HepG2 (cell line): Measurements from ENCODE around the gene DYNC2I2. TPM values are rescaled to one million over a fixed set of nuclear protein-coding genes. Genes with fewer than 3 reads are reported as not detected.
A peak's percentile ranks its signal among the peaks of the same experiment; 100 is the strongest.

Source experiments
- AGO1 ChIP-seq: fragments of 200-400 bp; formaldehyde crosslinking; IDR thresholded peaks from 2 replicates; pipeline ENCODE4 v1.6.1; 2017; ENCODE audit warnings: mild to moderate bottlenecking, low read depth, low read length, moderate library complexity; ENCODE audit not compliant: poor library complexity, severe bottlenecking
- BHLHE40 ChIP-seq: IDR thresholded peaks from 2 replicates; pipeline ENCODE4 v1.6.1; 2011; ENCODE audit warnings: low read length, improper control_type of control experiment
- FOXC1 ChIP-seq: sonication (generic); formaldehyde crosslinking; IDR thresholded peaks from 2 replicates; pipeline ENCODE4 v1.8.0; 2022; ENCODE audit warnings: mild to moderate bottlenecking, missing genetic modification reagents, borderline replicate concordance
- MEF2D ChIP-seq: sonication (generic); formaldehyde crosslinking; IDR thresholded peaks from 2 replicates; pipeline ENCODE4 v1.5.1; 2020; ENCODE audit warnings: mild to moderate bottlenecking, missing genetic modification reagents
- NONO ChIP-seq, 2 experiments: fragments of 450-650 bp in 1 of 2; sonication (generic) in 1 of 2; formaldehyde crosslinking in 1 of 2; IDR thresholded peaks in 1 of 2; conservative IDR thresholded peaks in 1 of 2; 2 replicates each; pipeline versions ENCODE4 v1.6.1 to v1.8.0; 2017 to 2022; ENCODE audit warnings: mild to moderate bottlenecking in 1 of 2, missing genetic modification reagents in 1 of 2, moderate library complexity in 1 of 2
- RARG ChIP-seq: sonication (generic); formaldehyde crosslinking; IDR thresholded peaks from 2 replicates; pipeline ENCODE4 v1.4.0; 2020; ENCODE audit warnings: low read depth, mild to moderate bottlenecking, missing genetic modification reagents
- RBM39 ChIP-seq: fragments of 200-400 bp; formaldehyde crosslinking; IDR thresholded peaks from one replicate; pipeline ENCODE4 v1.6.1; 2018; ENCODE audit warnings: antibody characterized with exemption, mild to moderate bottlenecking, low read depth, low read length; ENCODE audit not compliant: poor library complexity, severe bottlenecking
- THYN1 ChIP-seq: sonication (generic); formaldehyde crosslinking; IDR thresholded peaks from 2 replicates; pipeline ENCODE4 v1.8.1; 2023; ENCODE audit warnings: low read depth, mild to moderate bottlenecking, moderate library complexity, missing genetic modification reagents, borderline replicate concordance
- ZMYM4 ChIP-seq: sonication (generic); formaldehyde crosslinking; IDR thresholded peaks from 2 replicates; pipeline ENCODE4 v1.8.1; 2023; ENCODE audit warnings: mild to moderate bottlenecking, missing genetic modification reagents
- ZNF326 ChIP-seq: sonication (generic); formaldehyde crosslinking; IDR thresholded peaks from 2 replicates; pipeline ENCODE4 v1.4.0; 2020; ENCODE audit warnings: missing genetic modification reagents, borderline replicate concordance
- ZNF337 ChIP-seq: sonication (generic); formaldehyde crosslinking; IDR thresholded peaks from 2 replicates; pipeline ENCODE4 v1.5.1; 2020; ENCODE audit warnings: missing genetic modification reagents, low read depth, mild to moderate bottlenecking, borderline replicate concordance
- ZNF564 ChIP-seq: sonication (generic); formaldehyde crosslinking; IDR thresholded peaks from 2 replicates; pipeline ENCODE4 v1.8.1; 2023; ENCODE audit warnings: mild to moderate bottlenecking, missing genetic modification reagents
- ZNF782 ChIP-seq: sonication (generic); formaldehyde crosslinking; IDR thresholded peaks from 2 replicates; pipeline ENCODE4 v1.4.0; 2020; ENCODE audit warnings: missing genetic modification reagents, mild to moderate bottlenecking, borderline replicate concordance
- polyA plus RNA-seq, 8 experiments: library from polyadenylated mRNA; depleted of rRNA in 3 of 8; stranded (reverse) in 7 of 8; unstranded in 1 of 8; fragments of >200 nt; fragmentation: Illumina TruSeq in 4 of 8; extraction: Trizol in 4 of 8; gene quantifications; 2 replicates each; pipeline versions ENCODE4 v1.2.1 to v1.2.3, GENCODE V29; 2011 to 2016; ENCODE audit warnings: low read depth in 4 of 8, missing spikeins in 1 of 8, mixed read lengths in 1 of 8; ENCODE audit not compliant: insufficient read depth in 1 of 8
- total RNA-seq, 5 experiments: library from RNA; depleted of rRNA; stranded (reverse); fragments of >200 nt; fragmentation: Illumina TruSeq; extraction: Trizol; gene quantifications; 2 replicates each; pipeline ENCODE4 v1.2.3, GENCODE V29; 2016; ENCODE audit warnings: low read depth in 1 of 5
- TF ChIP-seq, protein P1 (sequence below): sonication (generic); formaldehyde crosslinking; IDR thresholded peaks from 2 replicates; pipeline ENCODE4 v1.4.0; 2020; ENCODE audit warnings: mild to moderate bottlenecking, missing genetic modification reagents, borderline replicate concordance
- TF ChIP-seq, protein P2 (sequence below): sonication (generic); formaldehyde crosslinking; IDR thresholded peaks from 2 replicates; pipeline ENCODE4 v1.8.0; 2023; ENCODE audit warnings: mild to moderate bottlenecking, missing genetic modification reagents
- TF ChIP-seq, protein P3 (sequence below): conservative IDR thresholded peaks from 2 replicates; pipeline ENCODE4 v1.6.1; 2018; ENCODE audit warnings: missing genetic modification reagents
- TF ChIP-seq, protein P4 (sequence below): sonication (generic); formaldehyde crosslinking; conservative IDR thresholded peaks from 2 replicates; pipeline ENCODE4 v1.4.0; 2020; ENCODE audit warnings: missing genetic modification reagents

Gene DYNC2I2
- total and polyA plus RNA-seq, 2 of the 13 experiments (the other 11 are each of a cell fraction or from before 2014, with no cell fraction given), result 13.7 to 40.2 TPM

DNA sequence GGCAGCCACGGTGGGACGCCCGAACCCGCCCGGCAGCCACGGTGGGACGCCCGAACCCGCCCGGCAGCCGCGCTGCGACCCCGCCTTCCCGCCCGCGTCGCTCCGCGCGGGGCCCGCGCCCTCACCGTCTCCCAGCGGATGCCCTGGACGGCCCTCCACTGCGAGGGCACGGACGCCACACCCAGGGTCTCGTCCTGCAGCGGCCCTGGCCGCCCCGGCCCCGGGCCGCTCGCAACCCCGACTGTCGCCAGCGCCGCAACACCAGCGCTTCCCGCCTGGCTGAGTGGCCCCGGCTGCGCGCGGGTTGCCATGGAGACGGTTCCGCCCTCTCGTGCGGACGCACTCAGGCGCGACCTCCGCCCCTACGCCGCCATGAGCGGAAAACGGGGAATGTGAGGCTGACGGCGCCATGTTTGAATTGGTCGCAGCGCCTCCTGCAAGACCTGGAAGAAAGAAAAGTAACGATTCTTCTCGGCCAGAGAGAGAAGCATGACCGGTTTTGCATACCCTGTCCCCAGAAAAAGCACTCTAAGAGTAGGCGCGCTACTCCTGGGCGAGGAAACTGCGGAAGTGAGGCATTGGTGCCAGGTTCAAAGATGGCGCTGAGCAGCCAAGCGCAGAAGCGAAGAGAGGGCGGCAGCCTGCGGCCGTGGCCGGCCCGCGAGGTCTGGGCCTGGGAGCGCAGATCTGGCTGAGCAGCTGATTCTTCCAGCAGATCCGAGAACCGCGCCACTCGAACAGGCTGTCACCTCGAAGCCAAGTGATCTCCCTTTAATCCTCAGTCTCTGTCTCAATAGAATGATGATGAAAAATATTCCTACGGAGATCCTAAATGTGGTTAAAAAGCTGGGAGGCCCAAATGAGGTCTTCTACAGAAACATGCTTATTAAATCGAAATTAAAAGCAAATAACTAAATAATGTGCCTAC is at the start of gene DYNC2I2 (continued):
- TF ChIP-seq, protein P1, sequence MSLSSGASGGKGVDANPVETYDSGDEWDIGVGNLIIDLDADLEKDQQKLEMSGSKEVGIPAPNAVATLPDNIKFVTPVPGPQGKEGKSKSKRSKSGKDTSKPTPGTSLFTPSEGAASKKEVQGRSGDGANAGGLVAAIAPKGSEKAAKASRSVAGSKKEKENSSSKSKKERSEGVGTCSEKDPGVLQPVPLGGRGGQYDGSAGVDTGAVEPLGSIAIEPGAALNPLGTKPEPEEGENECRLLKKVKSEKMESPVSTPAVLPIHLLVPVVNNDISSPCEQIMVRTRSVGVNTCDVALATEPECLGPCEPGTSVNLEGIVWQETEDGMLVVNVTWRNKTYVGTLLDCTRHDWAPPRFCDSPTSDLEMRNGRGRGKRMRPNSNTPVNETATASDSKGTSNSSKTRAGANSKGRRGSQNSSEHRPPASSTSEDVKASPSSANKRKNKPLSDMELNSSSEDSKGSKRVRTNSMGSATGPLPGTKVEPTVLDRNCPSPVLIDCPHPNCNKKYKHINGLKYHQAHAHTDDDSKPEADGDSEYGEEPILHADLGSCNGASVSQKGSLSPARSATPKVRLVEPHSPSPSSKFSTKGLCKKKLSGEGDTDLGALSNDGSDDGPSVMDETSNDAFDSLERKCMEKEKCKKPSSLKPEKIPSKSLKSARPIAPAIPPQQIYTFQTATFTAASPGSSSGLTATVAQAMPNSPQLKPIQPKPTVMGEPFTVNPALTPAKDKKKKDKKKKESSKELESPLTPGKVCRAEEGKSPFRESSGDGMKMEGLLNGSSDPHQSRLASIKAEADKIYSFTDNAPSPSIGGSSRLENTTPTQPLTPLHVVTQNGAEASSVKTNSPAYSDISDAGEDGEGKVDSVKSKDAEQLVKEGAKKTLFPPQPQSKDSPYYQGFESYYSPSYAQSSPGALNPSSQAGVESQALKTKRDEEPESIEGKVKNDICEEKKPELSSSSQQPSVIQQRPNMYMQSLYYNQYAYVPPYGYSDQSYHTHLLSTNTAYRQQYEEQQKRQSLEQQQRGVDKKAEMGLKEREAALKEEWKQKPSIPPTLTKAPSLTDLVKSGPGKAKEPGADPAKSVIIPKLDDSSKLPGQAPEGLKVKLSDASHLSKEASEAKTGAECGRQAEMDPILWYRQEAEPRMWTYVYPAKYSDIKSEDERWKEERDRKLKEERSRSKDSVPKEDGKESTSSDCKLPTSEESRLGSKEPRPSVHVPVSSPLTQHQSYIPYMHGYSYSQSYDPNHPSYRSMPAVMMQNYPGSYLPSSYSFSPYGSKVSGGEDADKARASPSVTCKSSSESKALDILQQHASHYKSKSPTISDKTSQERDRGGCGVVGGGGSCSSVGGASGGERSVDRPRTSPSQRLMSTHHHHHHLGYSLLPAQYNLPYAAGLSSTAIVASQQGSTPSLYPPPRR (CRISPR knock-in tag), result peak; percentile 68; the same call in 1 of the 2 replicates
- 0 out of 2 replicates have a peak, but pooled peaks have one; percentile 59 for TF ChIP-seq ZNF564 (CRISPR knock-in tag)
- TF ChIP-seq THYN1, result no peak
- peak; percentile 41; the same call in 1 of the 2 replicates for TF ChIP-seq FOXC1 (CRISPR knock-in tag)
- no peak for TF ChIP-seq RBM39
- TF ChIP-seq ZNF326 (CRISPR knock-in tag), result no peak
- peak; percentile 66 for TF ChIP-seq ZMYM4
- no peak for TF ChIP-seq RARG (CRISPR knock-in tag)
- TF ChIP-seq ZNF782 (CRISPR knock-in tag), result no peak
- TF ChIP-seq BHLHE40, result peak; percentile 83
- peak; percentile 77 for TF ChIP-seq AGO1
- peak; percentile 65 for TF ChIP-seq MEF2D (CRISPR knock-in tag)
- TF ChIP-seq, protein P2, sequence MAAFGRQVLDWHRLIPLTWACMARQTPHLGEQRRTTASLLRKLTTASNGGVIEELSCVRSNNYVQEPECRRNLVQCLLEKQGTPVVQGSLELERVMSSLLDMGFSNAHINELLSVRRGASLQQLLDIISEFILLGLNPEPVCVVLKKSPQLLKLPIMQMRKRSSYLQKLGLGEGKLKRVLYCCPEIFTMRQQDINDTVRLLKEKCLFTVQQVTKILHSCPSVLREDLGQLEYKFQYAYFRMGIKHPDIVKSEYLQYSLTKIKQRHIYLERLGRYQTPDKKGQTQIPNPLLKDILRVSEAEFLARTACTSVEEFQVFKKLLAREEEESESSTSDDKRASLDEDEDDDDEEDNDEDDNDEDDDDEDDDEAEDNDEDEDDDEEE (CRISPR knock-in tag), result peak; percentile 78
- TF ChIP-seq, protein P3, sequence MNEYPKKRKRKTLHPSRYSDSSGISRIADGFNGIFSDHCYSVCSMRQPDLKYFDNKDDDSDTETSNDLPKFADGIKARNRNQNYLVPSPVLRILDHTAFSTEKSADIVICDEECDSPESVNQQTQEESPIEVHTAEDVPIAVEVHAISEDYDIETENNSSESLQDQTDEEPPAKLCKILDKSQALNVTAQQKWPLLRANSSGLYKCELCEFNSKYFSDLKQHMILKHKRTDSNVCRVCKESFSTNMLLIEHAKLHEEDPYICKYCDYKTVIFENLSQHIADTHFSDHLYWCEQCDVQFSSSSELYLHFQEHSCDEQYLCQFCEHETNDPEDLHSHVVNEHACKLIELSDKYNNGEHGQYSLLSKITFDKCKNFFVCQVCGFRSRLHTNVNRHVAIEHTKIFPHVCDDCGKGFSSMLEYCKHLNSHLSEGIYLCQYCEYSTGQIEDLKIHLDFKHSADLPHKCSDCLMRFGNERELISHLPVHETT (CRISPR knock-in tag), result peak; percentile 84
- TF ChIP-seq, protein P4, sequence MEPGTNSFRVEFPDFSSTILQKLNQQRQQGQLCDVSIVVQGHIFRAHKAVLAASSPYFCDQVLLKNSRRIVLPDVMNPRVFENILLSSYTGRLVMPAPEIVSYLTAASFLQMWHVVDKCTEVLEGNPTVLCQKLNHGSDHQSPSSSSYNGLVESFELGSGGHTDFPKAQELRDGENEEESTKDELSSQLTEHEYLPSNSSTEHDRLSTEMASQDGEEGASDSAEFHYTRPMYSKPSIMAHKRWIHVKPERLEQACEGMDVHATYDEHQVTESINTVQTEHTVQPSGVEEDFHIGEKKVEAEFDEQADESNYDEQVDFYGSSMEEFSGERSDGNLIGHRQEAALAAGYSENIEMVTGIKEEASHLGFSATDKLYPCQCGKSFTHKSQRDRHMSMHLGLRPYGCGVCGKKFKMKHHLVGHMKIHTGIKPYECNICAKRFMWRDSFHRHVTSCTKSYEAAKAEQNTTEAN, result peak; percentile 38; the same call in 1 of the 2 replicates
- TF ChIP-seq NONO (IDR thresholded peaks at IDR 0.05), result no peak
- peak; percentile 93 for TF ChIP-seq NONO (CRISPR knock-in tag; conservative IDR thresholded peaks at IDR 0.05)
- TF ChIP-seq ZNF337 (CRISPR knock-in tag), result no peak
